HEK293 (cell line): ENCODE measurements around the gene TMOD2.

Experiments used
- CTCF ChIA-PET: fragments of 350-600 bp; formaldehyde crosslinking; extraction: SDS; loops from one replicate; lab custom pipeline; 2021; ENCODE audit warnings: antibody characterized with exemption; lab: Yijun Ruan, JAX
- POLR2A ChIA-PET: fragments of 300-600 bp; formaldehyde crosslinking; extraction: SDS; loops from one replicate; lab custom pipeline; 2020; ENCODE audit warnings: antibody characterized with exemption, inconsistent platforms; lab: Yijun Ruan, JAX
- H3K27ac ChIP-seq: fragments of 200-500 bp; sonication (Bioruptor generic); 2 replicates; pipeline ENCODE4 v1.5.1; 2014; ENCODE audit warnings: low read depth, low read length, control low read depth, inconsistent platforms; ENCODE audit errors: extremely low read depth
- H3K36me3 ChIP-seq, 2 experiments: fragments of 200-500 bp in 1 of 2; sonication (Bioruptor generic) in 1 of 2; 1 replicate in 1 of 2; 2 replicates in 1 of 2; pipeline ENCODE4 v1.5.1; 2014 to 2017; ENCODE audit warnings: inconsistent platforms in 2 of 2, low read length in 2 of 2; ENCODE audit not compliant: control insufficient read depth in 2 of 2, insufficient read depth in 1 of 2
- H3K4me1 ChIP-seq: fragments of 200-500 bp; sonication (Bioruptor generic); 2 replicates; pipeline ENCODE4 v1.5.1; 2014; ENCODE audit warnings: mild to moderate bottlenecking, low read length, inconsistent platforms; ENCODE audit not compliant: control insufficient read depth, insufficient read depth
- H3K4me3 ChIP-seq: 2 replicates; pipeline ENCODE4 v1.5.1; 2011; ENCODE audit warnings: low read depth, mild to moderate bottlenecking, control low read depth, low read length, moderate library complexity
- H3K9me3 ChIP-seq: fragments of 200-500 bp; sonication (Bioruptor generic); 2 replicates; pipeline ENCODE4 v1.5.1; 2014; ENCODE audit warnings: low read depth, low read length, inconsistent platforms; ENCODE audit not compliant: control insufficient read depth, insufficient read depth
- EGR2 ChIP-seq: fragments of 450-650 bp; formaldehyde crosslinking; IDR thresholded peaks from 2 replicates; pipeline ENCODE4 v1.5.1; 2016; ENCODE audit warnings: low read depth, missing biosample characterization, missing genetic modification characterization
- OVOL3 ChIP-seq: fragments of 450-650 bp; formaldehyde crosslinking; IDR thresholded peaks from 2 replicates; pipeline ENCODE4 v1.5.1; 2016; ENCODE audit warnings: missing biosample characterization, missing genetic modification characterization
- SP2 ChIP-seq: fragments of 450-650 bp; formaldehyde crosslinking; IDR thresholded peaks from 2 replicates; pipeline ENCODE4 v1.5.1; 2016; ENCODE audit warnings: missing biosample characterization, missing genetic modification characterization
- ZBTB20 ChIP-seq: fragments of 450-650 bp; formaldehyde crosslinking; IDR thresholded peaks from 2 replicates; pipeline ENCODE4 v1.5.1; 2016; ENCODE audit warnings: missing biosample characterization, missing genetic modification characterization
- ZEB2 ChIP-seq: fragments of 450-650 bp; formaldehyde crosslinking; IDR thresholded peaks from 2 replicates; pipeline ENCODE4 v1.5.1; 2016; ENCODE audit warnings: missing biosample characterization, missing genetic modification characterization
- ZNF23 ChIP-seq: fragments of 450-650 bp; formaldehyde crosslinking; IDR thresholded peaks from 2 replicates; pipeline ENCODE4 v1.5.1; 2016; ENCODE audit warnings: missing biosample characterization, missing genetic modification characterization, borderline replicate concordance
- ZNF292 ChIP-seq: fragments of 450-650 bp; formaldehyde crosslinking; IDR thresholded peaks from 2 replicates; pipeline ENCODE4 v1.5.1; 2016; ENCODE audit warnings: low read depth, missing biosample characterization, missing genetic modification characterization, borderline replicate concordance
- ZNF366 ChIP-seq: fragments of 450-650 bp; formaldehyde crosslinking; conservative IDR thresholded peaks from 2 replicates; pipeline ENCODE4 v1.5.1; 2016; ENCODE audit warnings: missing biosample characterization, missing genetic modification characterization
- ZNF37A ChIP-seq: fragments of 450-650 bp; IDR thresholded peaks from 2 replicates; pipeline ENCODE4 v1.5.1; 2018; ENCODE audit warnings: missing biosample characterization, missing genetic modification characterization
- ZNF514 ChIP-seq: fragments of 450-650 bp; formaldehyde crosslinking; IDR thresholded peaks from 2 replicates; pipeline ENCODE4 v1.5.1; 2016; ENCODE audit warnings: missing biosample characterization, missing genetic modification characterization
- ZNF558 ChIP-seq: fragments of 450-650 bp; formaldehyde crosslinking; IDR thresholded peaks from 2 replicates; pipeline ENCODE4 v1.5.1; 2016; ENCODE audit warnings: missing biosample characterization, missing genetic modification characterization
- ZNF585B ChIP-seq: fragments of 450-650 bp; formaldehyde crosslinking; IDR thresholded peaks from 2 replicates; pipeline ENCODE4 v1.5.1; 2016; ENCODE audit warnings: missing biosample characterization, missing genetic modification characterization
- ZNF791 ChIP-seq: fragments of 450-650 bp; formaldehyde crosslinking; IDR thresholded peaks from 2 replicates; pipeline ENCODE4 v1.5.1; 2016; ENCODE audit warnings: missing biosample characterization, missing genetic modification characterization
- TF ChIP-seq, protein P1 (sequence below): fragments of 450-650 bp; formaldehyde crosslinking; conservative IDR thresholded peaks from 2 replicates; pipeline ENCODE4 v1.5.1; 2016; ENCODE audit warnings: low read depth, missing biosample characterization, missing genetic modification characterization
- TF ChIP-seq, protein P2 (sequence below): fragments of 450-650 bp; formaldehyde crosslinking; IDR thresholded peaks from 2 replicates; pipeline ENCODE4 v1.5.1; 2016; ENCODE audit warnings: missing biosample characterization, missing genetic modification characterization

TMOD2 gene

DNA sequence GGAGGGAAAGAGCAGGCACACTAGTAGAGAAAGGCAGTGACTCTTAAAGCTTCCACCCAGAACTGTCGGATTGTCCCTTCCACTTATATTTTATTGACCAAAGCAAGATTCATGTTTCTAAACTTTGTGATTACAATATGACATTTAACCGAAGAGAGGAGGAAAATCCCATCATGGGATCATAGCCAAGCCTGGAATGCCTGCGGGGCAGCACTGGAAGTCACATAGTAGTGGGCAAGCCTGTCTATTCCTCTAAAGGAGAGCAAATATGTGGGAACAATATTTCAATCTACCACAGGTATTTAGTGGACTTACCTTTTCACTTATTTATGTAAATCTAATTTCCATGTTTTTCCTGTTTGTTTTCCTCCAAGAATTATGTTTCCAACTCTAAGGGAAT is 74.3 kb downstream of the TMOD2 start:
- ChIA-PET POLR2A (no interaction called here), CTCF (interaction anchor here (1.4 kb wide), 1 partner anchor 63 kb away, joined by 3 read pairs; no protein-coding TSS in a partner anchor)
- H3K27ac ChIP-seq = no peak overlapping the region
- H3K4me1 ChIP-seq = no peaks in the 10 kb centered on the region; the same call in 1 of the 2 replicates
- H3K36me3 ChIP-seq = no peaks in the 10 kb centered on the region
- no peak overlapping the region for H3K4me3 ChIP-seq
- TF ChIP-seq ZNF558 (tag by site-specific recombination) = no peak
- no peak for TF ChIP-seq SP2
- no peak for TF ChIP-seq ZNF37A
- TF ChIP-seq ZNF791 (tag by site-specific recombination) = no peak
- TF ChIP-seq, protein P1, sequence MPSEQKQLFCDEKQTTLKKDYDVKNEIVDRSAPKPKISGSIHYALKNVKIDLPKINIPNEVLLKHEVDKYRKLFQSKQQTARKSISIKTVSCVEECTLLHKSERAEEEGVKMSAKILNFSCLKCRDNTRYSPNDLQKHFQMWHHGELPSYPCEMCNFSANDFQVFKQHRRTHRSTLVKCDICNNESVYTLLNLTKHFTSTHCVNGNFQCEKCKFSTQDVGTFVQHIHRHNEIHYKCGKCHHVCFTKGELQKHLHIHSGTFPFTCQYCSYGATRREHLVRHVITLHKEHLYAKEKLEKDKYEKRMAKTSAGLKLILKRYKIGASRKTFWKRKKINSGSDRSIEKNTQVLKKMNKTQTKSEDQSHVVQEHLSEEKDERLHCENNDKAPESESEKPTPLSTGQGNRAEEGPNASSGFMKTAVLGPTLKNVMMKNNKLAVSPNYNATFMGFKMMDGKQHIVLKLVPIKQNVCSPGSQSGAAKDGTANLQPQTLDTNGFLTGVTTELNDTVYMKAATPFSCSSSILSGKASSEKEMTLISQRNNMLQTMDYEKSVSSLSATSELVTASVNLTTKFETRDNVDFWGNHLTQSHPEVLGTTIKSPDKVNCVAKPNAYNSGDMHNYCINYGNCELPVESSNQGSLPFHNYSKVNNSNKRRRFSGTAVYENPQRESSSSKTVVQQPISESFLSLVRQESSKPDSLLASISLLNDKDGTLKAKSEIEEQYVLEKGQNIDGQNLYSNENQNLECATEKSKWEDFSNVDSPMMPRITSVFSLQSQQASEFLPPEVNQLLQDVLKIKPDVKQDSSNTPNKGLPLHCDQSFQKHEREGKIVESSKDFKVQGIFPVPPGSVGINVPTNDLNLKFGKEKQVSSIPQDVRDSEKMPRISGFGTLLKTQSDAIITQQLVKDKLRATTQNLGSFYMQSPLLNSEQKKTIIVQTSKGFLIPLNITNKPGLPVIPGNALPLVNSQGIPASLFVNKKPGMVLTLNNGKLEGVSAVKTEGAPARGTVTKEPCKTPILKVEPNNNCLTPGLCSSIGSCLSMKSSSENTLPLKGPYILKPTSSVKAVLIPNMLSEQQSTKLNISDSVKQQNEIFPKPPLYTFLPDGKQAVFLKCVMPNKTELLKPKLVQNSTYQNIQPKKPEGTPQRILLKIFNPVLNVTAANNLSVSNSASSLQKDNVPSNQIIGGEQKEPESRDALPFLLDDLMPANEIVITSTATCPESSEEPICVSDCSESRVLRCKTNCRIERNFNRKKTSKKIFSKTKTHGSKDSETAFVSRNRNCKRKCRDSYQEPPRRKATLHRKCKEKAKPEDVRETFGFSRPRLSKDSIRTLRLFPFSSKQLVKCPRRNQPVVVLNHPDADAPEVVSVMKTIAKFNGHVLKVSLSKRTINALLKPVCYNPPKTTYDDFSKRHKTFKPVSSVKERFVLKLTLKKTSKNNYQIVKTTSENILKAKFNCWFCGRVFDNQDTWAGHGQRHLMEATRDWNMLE = no peak
- TF ChIP-seq ZEB2 = no peak
- TF ChIP-seq EGR2 (tag by site-specific recombination) = no peak
- TF ChIP-seq ZNF366 = no peak
- no peak for TF ChIP-seq ZBTB20 (tag by site-specific recombination)
- TF ChIP-seq ZNF585B (tag by site-specific recombination) = no peak
- TF ChIP-seq ZNF514 (tag by site-specific recombination) = no peak
- TF ChIP-seq OVOL3 (tag by site-specific recombination) = no peak
- TF ChIP-seq, protein P2, sequence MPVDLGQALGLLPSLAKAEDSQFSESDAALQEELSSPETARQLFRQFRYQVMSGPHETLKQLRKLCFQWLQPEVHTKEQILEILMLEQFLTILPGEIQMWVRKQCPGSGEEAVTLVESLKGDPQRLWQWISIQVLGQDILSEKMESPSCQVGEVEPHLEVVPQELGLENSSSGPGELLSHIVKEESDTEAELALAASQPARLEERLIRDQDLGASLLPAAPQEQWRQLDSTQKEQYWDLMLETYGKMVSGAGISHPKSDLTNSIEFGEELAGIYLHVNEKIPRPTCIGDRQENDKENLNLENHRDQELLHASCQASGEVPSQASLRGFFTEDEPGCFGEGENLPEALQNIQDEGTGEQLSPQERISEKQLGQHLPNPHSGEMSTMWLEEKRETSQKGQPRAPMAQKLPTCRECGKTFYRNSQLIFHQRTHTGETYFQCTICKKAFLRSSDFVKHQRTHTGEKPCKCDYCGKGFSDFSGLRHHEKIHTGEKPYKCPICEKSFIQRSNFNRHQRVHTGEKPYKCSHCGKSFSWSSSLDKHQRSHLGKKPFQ (tag by site-specific recombination) = no peak
- TF ChIP-seq ZNF292 (tag by site-specific recombination) = no peak
- H3K9me3 ChIP-seq = no peaks in the 10 kb centered on the region

DNA sequence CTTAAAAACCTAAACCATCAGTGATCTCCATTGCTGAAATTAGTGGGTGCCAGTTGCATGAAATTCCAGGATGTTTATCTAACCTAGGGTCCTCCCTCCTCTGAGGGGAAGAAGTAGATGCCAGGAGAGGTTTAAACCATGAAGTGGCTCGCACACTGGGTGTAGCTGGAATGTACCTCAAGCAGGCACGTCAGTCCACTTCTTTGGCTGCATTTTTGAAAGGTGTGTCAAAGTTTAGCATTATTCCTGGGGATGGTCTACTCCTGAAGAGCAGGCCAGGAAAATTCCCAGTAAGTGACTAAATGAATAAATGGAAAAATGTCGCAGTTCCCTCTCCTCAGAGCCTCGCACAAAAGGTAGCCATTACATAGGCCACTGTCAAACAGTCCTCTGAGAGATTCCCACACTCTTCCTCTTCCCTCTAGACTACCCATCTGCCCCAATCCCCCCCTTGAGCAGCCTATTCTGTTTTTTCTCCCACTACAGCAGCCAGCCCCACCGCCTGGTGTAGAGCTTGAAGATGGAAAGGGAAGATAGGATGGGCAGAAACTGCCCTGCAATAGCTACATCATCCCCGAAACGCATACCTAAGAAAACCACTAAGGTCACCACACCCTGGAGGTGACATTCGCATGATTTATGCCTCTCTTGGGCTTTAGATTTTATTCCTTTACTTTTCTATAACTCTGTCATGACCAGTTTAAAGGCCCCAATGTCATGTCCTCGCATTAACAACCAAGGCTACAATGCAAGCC is 77.4 kb downstream of the TMOD2 start:
- H3K27ac ChIP-seq = no peak overlapping the region
- no peak overlapping the region for H3K4me3 ChIP-seq
- peaks cover 4% of the 10 kb centered on the region for H3K4me1 ChIP-seq
- no peaks in the 10 kb centered on the region for H3K9me3 ChIP-seq
- no peak for TF ChIP-seq ZNF23 (tag by site-specific recombination)
- TF ChIP-seq, all 188 proteins: peak for 0
- ChIA-PET CTCF (interaction anchor here (0.7 to 0.8 kb wide), 3 partner anchors 21 to 50 kb away, joined by 3 to 5 read pairs (median 3); no protein-coding TSS in a partner anchor), POLR2A (interaction anchor here (0.6 to 1.5 kb wide), 3 partner anchors 10 to 143 kb away, joined by 3 to 4 read pairs (median 4); partner anchors contain the start of gene LEO1)
- no peaks in the 10 kb centered on the region for H3K36me3 ChIP-seq
